HG02763 (cell line): Measurements from ENCODE around the gene PURB.
A peak's percentile ranks its signal among the peaks of the same experiment; 100 is the strongest.
"Not testable (repeated sequence)": the region's sequence is repeated elsewhere in the genome, so short reads cannot be mapped to it uniquely, and the experiment has no call there.

Experiments
- ATAC-seq: cut with Tn5 transposase; IDR thresholded peaks from one replicate; pipeline ENCODE4 v1.9.1; 2021; ENCODE audit warnings: mild to moderate bottlenecking, moderate library complexity; ENCODE audit not compliant: unreplicated experiment

Gene PURB

DNA sequence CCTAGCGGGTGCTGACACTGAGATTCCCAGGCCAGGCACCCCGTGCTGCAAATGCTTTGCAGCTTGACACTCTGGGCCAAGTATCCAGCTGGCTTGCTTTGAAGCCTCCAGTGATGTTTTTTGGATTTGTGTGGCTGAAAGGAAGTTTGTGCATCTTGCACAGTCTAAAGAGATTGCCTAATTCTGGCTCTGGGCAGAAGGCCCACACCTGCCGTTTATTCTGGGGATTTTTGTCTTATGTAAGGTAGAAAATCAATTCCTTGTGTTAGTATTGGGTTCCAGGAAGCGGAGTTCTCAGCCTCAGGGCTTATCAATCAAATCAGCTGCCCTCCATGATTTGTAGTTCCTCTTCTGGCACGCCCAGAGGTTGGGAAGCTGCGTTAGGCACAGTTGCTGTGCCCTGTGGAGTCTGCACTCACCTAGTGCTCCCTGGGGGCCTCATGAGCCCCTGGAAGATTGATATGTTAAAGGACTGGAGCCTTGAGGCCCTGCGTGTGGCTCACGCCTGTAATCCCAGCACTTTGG, 8.4 kb upstream of the PURB start:
- ATAC-seq = no peak

DNA sequence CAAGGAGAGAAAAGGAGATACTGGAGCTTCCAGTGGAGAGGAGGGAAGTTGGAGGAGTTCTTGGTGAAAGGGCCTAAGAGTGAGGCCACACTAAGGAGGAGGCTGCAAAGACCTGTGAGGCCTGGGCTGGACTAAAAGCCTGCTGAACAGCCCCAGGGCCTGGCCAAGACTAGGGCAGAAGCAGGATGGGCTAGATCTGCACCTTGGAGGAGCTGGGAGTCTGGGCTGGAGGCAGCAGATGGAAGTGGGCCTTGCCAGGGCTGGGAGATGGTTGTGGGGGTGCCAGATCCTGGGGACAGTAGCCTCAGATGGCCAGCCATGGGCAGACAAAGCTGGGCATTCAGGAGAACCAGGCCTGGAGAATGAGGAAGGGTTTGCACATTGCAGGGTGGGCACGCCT, 6.5 kb upstream of the PURB start:
- no peak for ATAC-seq

DNA sequence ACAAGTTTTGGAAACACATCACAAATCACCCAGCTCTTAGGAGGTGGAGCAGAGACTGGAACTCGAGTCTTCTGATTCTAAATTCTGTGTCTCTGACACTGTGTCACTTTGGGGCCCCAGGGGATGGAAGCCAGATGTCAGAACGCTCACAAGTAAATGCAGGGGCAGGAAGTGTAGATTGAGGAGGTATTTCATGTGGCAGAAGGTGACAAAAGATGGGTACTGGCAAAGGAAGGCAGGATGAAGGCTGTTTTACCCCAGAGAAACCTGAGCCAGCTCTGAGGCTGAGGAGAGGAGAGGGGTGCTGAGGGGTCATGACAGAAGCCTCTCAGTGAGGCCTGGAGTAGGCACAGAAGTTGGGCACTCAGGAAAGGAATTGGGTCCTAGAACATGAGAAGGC, 6.0 kb upstream of the PURB start:
- no peak for ATAC-seq

DNA sequence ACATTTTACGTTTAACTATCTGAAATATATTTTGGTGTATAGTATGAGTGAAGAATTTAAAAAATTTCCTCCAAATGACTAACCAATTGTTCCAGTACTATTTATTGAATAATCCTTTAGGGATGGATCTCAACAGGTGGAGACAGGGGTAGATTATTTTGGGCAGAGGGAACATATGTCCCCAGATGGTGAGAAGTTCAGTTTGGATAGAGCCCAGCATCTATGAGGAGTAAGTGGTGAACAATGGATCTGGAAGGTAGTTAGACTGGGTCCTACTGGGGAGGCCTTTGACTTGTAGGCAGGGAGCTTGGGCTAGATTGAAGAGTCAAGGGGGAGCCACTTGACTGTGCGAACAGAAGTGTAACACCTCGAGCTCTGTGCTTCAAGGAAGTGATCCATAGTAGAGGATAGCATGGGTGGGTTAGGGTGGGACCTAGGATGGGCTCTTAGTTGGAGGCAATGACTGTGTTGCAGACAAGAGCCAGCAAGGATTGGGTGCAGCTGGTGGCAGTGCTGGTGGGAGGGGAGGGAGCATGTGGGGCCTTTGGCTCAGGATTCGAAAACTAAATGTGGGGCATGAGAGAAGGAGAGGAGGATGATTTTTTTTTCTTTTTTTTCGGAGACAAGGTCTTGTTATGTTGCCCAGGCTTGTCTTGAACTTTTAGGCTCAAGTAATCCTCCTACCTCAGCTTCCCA, 3.9 kb upstream of the PURB start:
- ATAC-seq = no peak

DNA sequence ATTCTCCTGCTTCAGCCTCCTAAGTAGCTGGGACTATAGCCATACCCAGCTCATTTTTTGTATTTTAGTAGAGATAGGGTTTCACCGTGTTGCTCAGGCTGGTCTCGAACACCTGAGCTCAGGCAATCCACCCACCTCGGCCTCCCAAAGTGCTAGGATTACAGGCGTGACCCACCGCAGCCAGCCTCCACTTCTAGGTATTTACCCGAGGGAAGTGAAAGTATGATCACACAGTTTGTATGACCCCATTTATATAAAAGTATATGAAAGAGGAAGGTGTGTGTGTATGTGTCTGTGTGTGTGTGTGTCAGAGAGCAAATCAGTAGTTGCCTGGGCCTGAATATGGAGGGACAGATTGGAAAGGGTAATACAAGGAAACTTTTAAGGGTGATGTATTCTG, 2.0 kb upstream of the PURB start:
- ATAC-seq = no peak

DNA sequence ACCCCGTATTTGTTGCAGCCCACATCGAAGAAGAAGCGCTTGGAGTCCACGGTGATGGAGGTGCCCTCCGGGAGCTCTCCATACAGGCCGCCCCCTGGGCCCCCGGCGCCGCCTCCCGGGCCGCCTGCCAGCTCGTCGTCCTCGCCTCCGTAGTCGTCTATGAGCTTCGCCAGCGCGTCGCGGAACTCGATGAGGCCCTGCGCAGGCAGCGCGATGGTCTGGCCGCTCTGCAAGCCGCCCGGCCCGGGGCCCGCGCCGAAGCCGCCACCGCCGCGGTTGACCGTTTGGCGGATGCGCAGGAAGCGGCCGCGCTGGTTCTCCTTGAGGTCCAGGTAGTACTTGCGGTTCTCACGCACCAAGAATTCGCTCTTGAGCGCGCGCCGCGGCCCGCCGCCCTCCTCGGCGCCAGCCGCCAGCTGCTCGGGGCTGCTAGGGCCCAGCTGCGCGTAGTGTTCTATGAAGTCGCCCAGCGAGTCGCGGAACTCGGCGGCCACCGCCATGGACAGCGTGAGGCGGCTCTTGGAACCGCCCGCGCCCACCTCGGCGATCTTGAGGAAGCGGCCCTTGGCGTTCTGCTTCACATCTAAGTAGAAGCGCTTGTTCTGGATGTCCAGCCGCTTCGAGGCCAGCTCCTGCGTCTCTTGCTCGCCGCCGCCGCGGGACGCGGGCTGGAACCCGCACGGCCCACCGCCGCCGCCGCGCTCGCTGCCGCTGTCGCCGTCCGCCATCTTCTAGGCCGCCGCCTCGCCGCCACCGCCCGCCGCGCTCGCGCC, 523 bp downstream of the PURB start:
- ATAC-seq = peak; percentile 33

DNA sequence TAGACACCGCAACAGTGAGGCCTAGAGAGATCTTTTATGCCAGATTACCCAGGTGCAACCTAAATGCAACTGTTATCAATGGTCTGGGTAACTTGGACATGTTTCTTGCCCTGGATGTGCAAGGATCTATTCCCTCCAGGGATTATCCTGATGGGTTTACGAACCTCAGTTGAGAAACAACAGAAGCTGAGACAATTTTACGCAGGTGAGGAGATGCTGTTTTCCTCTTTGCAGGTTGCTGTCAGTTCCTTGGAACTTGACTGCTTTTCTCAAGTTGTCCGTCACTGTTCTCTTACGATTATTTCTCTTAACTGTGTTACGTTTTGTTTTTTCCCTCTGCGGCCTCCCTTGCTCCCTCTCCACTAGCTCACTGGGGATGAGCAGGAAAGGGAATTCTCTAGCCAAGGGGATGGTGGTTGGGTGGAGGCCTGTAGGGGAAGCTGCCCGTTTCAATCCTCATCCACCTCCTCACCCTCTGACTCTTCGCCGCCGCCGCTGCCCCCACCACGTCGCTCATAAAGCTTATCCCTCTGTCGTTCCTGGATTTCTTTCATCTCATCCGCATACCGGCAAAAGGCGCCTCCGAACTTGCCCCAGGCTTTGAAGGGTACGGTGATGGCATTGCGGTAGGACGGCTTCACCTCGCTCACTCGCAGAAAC, 1.2 kb downstream of the PURB start:
- no peak for ATAC-seq

DNA sequence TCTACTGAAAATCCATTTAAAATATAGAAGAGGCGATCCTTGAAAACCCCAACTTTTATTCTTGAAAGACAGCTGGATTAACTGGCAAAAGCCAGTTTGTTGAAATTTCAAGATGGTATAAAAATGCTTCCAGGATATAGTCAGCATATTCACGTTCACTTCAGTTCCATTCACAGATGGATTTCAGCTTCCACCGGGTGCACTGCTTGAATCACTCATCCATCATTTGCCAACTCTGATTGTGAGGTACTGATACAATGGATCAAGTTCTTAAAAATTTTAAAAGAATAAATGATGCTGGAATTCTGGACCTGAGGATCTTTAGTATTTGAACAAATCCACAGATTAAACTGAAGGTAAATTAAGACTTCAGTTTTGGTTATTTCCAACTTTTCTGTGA, 2.4 kb downstream of the PURB start:
- ATAC-seq = no peak

DNA sequence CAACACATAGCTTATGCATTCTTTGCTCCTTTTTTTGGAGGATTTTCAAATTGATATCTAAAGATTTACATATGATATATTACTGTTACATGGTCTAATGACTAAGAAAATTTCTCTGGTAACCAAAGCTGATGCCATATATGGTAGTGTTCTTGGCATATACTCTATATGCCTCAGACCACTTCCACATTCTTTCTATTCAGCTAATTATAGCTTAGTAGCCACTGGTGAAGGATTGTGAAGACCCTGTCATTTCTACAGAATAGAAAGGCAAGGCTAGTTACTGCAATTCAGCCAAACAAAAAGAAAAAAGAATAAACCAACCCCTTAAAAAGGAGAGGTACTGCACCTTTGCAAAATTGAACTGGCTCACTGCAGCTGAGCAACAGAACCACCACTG, 3.7 kb downstream of the PURB start:
- ATAC-seq = no peak

DNA sequence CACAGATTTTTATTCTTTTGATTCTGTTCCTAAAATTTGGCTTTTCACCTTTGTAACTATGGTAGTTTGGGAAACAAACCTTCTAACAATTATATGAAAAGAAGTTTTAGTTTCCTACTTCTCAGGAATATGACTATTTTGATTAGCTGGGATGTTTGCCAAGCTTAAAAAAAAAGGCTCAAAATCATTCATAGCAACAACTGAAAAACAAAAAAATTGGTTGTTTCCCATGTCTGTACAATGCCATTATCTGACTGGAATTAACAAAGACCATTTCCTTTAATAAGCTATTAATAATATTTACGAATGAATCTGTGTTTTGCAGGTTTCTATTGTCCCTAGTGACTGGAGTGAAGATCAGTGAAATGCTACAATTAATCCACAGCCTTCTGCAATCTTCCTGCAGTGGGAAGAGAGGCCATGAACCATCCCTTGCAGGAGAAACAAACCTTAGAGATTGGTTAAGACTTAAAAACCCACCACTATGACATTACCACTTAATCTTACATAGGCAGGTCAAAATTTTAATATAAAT, 4.2 kb downstream of the PURB start:
- ATAC-seq = no peak

DNA sequence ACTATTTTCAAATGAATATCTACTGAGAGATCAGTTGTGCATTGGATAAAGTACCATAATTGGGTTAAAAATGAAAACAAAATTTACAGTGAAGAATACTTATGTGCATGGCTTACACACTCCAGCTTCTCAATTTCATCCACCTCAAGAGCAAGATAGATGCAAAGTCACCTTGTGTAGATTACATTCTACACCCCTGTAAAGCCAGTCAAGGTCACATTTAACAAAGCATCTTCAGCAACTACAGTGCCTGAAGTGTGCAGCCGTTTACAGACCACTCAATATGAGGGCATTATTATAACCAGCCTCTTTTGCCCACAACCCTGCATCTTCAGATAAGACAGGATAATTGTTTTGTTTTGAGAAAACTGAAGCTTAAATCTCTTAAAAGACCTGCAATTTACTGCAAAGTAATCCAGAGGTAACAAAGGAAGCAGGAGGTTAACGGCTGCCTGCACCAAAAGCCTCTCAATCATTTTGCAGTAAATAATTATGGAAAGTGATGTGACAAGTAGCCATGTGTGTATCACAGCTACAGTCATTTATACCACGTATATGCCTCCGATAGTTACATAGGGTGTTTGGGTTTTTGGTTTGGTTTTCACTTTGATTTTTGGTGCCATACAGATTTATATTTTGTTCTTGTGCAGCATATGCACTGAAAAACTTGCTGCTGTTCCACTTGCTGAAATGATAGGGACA, 4.9 kb downstream of the PURB start:
- no peak for ATAC-seq

DNA sequence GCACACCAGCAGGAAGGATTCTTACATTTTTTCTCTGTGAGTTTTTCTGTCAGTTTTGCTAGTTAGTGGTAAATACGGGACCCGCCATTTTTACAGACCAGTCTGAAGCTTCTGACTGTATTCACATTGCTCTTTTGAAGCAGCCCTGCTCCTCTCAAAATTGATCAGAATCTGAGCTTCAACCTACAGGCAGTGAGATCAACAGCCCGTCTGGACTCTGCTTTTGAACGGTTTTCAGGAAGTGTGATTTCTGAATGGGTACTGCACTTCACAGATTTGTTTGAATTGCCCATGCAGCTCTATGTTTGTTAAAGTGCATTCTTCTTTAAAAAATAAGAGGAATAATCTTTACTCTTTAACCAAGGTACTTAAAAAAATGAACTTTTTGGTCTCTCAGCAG, 8.9 kb downstream of the PURB start:
- no peak for ATAC-seq

DNA sequence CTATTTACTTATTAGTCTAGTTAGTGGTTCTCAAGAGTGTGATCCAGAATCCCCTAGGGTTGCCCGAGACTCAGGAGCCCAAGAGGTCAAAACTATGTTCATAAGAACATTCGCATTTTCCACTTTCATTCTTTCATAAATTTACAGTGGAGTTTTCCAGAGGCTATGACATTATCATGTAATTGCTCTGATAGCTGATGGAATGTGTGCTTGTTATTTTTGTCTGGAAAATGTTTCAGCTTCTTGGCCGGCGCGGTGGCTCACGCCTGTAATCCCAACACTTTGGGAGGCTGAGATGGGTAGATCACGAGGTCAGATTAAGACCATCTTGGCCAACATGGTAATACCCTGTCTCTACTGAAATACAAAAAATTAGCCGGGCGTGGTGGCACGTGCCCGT, 10.1 kb downstream of the PURB start:
- ATAC-seq = no peak

DNA sequence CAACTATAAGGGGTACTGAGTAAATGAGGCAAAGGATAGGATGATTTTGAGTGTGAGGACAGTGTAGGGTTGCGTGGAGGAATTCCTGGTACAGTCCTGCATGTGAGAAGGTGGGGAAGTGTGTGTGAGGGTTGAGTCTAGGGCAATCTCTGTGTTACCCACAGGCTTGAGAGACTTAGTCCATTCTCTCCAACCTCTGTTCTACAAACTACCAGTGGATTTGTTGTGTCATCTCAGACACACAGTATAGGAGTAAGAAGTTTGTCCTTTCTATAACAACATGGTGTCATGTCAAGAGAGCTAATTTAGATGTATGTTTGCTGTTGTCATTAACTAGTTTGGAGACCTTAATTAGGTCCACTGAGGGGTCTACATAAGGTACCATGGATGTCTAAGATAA, 12.5 kb downstream of the PURB start:
- ATAC-seq = no peak

DNA sequence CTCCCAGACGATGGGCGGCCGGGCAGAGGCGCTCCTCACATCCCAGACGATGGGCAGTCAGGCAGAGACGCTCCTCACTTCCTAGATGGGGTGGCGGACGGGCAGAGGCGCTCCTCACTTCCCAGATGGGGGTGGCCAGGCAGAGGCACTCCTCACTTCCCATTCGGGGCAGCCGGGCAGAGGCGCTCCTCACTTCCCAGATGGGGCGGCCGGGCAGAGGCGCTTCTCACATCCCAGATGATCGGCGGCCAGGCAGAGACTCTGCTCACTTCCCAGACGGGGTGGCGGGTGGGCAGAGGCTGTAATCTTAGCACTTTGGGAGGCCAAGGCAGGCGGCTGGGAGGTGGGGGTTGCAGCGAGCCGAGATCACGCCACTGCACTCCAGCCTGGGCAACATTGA, 13.4 kb downstream of the PURB start:
- not testable (repeated sequence) for ATAC-seq

DNA sequence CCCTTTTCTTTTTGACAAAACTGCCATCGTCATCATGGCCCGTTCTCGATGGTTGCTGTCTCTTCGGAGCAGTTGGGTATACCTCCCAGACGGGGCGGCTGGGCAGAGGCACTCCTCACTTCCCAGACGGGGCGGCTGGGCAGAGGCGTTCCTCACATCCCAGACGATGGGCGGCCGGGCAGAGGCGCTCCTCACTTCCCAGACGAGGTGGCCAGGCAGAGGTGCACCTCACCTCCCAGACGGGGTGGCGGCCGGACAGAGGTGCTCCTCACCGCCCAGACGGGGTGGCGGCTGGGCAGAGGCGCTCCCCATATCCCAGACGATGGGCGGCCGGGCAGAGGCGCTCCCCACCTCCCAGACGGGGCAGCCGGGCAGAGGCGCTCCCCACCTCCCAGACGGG, 14.6 kb downstream of the PURB start:
- not testable (repeated sequence) for ATAC-seq

DNA sequence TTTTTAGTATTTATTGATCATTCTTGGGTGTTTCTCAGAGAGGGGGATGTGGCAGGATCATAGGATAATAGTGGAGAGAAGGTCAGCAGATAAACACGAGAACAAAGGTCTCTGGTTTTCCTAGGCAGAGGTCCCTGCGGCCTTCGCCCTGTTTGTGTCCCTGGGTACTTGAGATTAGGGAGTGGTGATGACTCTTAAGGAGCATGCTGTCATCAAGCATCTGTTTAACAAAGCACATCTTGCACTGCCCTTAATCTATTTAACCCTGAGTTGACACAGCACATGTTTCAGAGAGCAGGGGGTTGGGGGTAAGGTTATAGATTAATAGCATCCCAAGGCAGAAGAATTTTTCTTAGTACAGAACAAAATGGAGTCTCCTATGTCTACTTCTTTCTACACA, 15.0 kb downstream of the PURB start:
- not testable (repeated sequence) for ATAC-seq

DNA sequence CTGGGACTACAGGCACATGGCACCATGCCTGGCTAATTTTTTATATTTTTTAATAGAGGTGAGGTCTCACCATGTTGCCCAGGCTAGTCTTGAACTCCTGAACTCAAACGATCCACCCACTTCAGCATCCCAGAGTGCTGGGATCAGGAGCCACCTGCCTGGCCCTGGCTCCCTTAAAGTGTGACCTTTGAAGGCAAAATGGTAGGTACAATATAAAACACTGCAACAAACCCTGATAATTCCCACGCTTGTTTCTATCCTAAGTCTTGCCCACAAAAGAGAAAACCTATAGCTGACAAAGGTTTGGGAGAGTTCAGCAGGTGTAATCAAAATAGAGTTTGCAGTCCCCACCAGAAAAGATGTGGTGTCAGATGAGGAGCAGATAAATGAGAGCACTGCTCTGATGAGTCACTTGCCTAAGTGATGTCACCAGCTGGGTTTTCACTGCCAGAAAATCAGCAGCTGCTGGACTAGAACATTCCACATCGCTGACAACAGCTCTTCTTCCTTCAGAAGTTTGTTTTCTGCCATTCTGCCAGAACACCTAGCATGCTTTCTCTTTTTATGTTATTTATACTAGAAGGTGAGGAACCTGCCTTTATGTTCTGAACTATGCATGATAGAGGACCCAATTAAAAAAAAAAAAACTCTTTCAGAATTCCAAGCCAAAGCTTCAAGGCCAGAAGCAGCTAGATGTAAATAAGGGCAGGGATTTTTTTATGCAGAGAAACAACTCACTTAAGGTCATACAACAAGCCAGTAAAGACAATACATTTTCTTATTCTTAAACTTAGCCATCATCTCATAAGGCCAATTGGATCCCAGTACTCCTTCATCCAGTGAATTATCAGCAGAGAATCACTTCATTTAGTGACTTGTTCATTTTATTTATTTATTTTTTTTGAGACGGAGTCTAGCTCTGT, 18.0 kb downstream of the PURB start:
- ATAC-seq = no peak

DNA sequence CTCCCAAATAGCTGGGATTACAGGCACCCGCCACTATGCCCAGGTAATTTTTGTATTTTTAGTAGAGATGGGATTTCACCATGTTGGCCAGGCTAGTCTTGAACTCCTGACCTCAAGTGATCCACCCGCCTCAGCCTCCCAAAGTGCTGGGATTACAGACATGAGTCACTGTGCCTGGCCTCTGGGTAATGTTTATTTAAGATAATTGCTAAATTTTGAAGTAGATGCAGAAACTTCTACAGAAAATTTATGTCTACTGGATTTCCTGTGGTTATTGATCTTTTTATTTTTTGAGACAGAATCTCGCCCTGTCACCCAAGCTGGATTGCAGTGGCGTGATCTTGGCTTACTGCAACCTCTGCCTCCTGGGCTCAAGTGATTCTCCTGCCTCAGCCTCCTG, 23.4 kb downstream of the PURB start:
- not testable (repeated sequence) for ATAC-seq

DNA sequence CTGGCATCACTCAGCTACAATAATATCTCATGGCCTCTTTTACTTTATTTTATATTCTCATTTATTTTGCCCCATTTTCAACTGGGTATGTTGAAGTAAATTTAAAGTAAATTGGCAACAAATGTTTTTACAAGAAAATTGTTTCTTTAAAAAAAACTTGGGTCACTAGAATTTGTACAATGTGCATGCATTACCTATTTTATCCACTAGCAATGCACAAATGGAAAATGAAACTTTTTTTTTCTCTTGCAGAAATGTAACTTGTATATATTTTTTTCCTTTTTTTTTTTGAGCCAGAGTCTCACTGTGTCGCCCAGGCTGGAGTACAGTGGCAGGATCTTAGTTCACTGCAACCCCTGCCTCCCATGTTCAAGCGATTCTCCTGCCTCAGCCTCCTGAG, 27.2 kb downstream of the PURB start:
- no peak for ATAC-seq
